Measurements from ENCODE around the gene NEK4.
"Not testable (repeated sequence)": the region's sequence is repeated elsewhere in the genome, so short reads cannot be mapped to it uniquely, and the experiment has no call there.

NEK4 gene

DNA sequence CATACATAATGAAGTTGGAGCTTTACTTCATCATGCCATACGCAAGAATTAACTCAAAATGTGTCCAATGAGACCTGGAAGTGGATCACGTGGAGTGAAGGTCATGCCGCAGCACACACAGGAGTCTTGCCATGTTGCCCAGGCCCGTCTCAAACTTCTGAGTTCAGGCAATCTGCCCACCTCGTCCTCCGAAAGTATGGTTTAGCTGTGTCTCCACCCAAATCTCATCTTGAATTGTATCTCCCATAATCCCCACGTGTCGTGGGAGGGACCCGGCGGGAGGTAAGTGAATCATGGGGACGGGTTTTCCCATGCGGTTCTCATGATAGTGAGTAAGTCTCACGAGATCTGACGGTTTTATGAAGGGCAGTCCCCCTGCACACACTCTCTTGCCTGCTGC, 39.1 kb downstream of the NEK4 start:
- no peak for DNase-seq (ENCODE audit: low read depth)

DNA sequence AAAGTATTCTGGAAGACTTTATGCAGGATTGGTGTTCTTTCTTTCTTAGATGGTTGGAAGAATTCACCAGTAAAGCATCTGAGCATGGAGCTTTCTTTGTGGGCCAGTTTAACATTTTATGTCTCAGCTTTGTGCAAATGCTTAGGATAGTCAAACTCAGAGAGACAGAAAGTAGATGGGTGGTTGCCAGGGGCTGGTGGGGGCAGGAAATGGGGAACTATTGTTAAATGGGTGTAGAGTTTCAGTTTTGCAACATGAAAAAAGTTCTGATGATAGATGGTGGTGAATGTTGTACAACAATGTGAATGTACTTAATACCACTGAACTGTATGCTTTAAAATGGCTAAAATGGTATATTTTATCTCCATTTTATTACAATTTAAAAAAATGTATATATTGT, 40.1 kb downstream of the NEK4 start:
- no peak for DNase-seq (ENCODE audit: low read depth)

DNA sequence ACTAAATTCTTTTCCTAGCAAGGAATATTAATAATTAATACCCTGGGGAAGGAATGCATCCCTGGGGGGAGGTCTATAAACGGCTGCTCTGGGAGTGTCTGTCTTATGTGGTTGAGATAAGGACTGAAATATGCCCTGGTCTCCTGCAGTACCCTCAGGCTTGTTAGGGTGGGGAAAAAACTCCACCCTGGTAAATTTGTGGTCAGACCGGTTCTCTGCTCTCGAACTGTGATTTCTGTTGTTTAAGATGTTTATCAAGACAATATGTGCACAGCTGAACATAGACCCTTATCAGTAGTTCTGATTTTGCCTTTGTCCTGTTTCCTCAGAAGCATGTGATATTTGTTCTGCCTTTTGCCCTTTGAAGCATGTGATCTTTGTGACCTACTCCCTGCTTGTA, 42.0 kb downstream of the NEK4 start:
- not testable (repeated sequence) for DNase-seq (ENCODE audit: low read depth)

DNA sequence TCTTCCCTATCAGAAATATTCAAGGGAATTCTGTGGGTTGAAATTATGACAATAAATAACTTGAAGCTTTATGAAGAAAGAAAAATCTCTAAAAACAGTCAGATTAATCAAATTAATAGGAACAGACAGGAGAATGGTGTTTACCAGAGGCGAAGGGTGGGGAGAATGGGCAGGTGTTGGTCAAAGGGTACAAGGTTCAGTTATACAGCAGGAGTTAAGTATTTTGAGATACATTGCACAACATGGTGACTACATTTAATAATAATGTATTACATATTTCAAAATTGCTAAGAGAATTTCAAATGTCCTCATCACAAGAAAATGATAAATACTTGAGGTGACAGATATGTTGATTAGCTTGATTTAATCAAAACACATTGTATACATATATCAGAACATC, 46.2 kb downstream of the NEK4 start:
- DNase-seq (ENCODE audit: low read depth), result no peak

DNA sequence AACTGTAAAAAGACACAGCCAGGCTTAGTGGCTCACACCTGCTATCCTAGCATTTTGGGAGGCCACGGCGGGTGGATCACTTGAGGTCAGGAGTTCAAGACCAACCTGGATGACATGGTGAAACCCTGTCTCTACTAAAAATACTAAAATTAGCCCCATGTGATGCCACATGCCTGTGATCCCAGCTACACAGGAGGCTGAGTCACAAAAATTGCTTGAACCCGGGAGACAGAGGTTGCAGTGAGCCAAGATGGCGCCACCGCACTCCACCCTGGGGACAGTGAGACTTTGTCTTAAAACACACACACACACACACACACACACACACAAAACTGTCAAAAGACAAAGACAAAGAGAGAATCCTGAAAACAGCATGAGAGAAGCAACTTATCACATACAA, 46.8 kb downstream of the NEK4 start:
- DNase-seq (ENCODE audit: low read depth), result no peak

DNA sequence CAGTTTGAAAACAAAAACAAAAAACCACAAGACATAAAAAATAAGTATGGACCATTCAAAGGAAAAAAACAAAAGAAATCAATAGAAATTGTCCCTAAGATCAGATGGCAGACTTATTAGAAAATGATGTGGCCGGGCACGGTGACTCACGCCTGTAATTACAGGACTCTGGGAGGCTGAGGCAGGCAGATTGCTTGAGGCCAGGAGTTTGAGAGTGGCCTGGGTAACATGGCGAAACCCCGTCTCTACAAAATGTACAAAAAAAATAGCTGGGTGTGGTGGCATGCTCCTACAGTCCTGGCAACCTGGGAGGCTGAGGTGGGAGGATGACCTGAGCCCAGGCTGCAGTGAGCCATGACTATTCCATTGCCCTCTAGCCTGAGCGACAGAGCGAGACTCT, 48.2 kb downstream of the NEK4 start:
- DNase-seq (ENCODE audit: low read depth), result no peak

DNA sequence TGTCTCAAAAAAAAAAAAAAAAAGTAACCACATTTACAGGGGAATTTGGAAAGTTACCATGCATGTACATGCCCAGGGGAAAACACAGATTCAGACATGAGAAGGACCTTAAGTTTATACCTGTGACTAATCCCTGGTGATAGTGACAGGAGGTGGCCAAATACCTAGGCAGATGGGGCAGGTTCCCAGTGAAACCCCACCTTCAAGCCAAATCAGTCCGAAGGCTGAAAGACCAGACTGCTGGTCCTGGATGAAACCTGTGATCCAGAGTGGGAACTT, 49.1 kb downstream of the NEK4 start:
- DNase-seq (ENCODE audit: low read depth), result no peak

DNA sequence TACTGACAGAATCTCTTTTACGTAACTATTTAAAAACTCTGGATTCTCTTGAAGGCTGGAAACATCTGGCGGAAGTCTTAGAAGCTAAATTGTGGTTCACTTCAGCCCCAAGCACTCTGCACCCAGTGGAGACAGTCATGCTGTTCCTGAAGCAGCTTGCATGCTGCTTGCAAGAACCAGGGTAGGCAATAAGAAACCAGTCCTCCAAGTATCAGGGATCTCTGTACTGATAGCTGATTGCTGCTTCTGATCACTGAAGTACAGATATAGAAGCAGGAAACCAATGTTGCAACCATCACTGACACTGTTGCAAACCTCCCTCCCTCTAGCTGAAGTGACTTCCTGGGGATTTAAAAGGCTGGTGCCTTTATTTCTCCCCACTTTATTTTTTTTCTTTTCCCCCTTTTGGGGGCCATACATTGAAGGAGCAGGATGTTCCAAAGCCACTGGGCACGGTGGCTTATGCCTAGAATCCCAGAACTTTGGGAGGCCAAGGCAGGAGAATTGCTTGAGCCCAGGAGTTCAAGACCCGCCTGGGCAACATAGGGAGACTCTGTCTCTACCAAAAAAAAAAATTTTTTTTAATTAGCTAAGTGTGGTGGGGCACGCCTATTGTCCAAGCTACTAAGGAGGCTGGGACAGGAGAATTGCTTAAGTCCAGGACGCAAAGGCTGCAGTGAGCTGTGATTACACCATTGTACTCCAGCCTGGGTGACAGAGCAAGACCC, 49.6 kb downstream of the NEK4 start:
- DNase-seq (ENCODE audit: low read depth), result no peak

DNA sequence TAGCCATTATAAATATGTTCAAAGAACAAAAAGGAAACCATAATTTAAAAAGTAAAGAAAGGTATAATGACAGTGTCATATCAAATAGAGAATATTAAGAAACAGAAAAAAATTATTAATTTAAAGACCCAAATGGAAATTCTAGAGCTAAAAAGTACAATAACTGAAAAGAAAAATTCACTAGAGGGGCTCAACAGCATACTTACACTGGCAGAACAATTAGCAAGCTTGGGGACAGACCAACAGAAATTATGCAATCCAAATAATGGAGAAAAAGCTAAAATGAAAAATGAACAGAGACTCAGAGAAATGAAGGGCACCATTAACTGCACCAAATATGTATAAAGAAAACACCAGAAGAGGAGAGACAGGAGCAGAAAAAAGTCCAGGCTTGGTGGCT, 51.1 kb downstream of the NEK4 start:
- DNase-seq (ENCODE audit: low read depth), result no peak

DNA sequence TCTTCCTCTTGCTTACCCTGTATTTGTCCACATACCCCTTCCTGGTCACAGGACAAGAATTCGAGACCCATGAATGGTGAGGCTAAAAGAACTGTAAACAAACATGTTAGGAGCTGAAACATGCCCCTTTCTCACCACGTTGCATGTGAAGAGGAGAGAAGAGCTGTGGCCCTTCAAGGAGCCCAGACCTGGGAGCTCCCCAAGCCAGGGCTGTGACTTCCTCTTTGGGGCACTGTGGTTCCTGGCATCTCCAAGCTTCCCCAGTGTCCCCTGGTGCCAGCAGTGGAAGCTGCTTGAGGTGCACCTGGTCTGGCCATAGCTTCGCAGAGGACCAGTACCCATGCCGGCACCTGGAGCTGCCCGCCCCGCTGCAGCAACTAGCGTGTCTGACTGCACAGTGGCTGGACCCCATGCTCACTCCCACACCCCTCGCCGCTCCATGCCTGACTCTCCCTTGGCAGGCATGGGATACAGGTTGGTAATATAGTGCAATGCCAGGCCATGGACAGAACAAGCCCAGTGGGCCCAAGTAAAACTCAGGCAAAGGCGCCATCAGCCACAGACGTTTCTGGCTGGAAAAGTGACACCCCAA, 54.9 kb downstream of the NEK4 start:
- no peak for DNase-seq (ENCODE audit: low read depth)

DNA sequence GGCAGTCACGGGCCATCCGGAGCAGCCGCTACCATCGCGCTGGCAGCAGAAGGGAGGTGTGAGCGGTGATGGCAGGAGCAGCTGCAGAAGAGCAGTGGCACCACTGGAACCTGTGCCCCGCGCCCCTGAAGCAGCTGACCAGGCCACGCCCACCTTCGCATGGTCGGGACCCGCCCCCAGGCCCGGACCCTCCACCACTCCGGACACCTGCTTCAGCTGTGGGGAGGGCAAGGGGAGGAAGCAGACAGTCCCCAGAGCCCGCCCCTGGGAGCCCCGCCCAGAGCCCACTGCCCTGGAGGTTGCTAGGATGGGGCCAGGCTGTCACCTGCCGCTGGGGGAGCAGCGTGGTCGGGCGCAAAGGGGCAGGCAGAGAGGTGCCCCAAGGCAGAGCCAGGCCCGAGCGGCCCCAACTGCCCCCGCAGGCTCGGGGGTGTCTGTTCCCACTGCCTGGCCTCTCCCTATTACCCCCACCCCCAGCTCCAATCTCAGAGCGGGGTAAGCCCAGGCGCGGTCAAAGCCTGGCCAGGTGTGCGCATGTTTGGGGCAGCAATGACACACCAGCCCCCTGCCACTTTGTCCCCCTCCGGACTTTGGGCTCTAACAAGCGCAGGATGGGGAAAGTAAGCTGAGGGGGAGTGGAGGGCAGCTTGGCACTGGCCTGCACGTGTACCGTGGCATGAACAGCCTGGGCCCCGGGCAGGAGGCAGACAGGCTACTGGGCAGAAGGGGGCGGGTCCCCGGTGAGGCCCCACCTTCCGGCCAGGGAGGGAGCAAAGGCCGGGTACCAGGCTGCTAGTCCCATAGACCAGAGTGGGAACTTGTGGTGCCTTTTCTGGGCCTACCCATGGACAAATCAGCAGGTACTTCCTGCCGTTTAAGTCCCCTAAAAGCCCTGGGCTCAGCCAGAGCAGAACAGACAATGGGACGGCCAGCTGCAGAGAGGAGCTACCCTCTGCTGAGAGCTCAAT, 56.1 kb downstream of the NEK4 start:
- DNase-seq (ENCODE audit: low read depth), result no peak

DNA sequence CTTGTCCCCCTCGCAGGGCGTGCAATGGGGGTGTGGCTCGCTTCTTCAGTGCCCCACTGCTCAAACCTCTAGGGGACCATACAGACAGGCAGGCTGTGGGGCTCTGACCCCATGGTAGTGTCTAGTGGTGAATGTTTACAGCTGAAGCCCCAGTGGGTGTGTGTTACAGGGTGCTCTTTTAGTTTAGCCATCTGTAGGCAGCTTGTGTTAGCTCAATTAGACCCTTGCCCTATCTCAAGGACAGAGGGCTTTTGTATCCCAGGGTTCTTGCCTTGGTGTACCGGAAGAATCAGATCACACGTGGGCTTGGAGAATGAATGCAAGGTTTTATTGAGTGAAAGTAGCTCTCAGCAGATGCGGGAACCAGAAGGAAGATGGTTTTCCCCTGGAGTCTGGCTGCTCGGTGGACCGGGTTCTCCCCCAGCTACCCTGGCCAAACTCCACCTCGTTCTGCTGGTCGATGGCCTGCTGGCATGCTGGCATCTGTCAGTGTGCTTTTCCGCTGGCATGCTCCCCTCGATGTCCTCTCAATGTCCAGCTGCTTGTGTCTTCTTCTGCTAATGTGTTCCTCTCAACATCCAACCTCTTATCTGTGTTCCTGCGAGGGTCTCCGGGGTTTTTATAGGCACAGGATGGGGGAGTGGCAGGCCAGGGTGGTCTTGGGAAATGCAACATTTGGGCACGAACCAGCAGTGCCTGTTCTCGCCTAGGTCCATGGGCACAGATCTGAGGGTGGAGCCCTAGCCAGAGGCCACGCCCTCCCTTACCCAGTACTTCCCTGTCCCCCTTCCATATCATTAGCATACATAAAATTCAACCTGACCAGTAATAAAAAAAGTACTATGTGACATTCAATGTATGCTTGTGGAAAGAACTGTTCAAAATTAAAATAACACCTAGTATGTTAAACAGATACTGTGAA, 58.2 kb downstream of the NEK4 start:
- no peak for DNase-seq (ENCODE audit: low read depth)

DNA sequence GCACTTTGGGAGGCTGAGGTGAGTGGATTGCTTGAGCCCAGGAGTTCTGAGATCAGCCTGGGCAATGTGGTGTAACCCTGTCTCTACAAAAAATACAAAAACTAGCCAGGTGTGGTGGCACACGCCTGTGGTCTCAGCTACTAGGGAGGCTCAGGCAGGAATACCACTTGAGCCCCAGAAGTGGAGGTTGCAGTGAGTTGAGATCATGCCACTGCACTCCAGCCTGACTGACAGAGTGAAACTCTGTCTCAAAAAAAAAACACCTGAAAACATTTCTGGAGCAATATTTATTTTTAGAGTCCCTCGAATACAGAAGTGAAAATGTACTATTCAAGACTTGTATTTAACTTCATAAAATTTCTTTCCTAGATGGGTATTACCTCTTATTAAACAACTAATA, 60.2 kb downstream of the NEK4 start:
- DNase-seq (ENCODE audit: low read depth), result no peak

DNA sequence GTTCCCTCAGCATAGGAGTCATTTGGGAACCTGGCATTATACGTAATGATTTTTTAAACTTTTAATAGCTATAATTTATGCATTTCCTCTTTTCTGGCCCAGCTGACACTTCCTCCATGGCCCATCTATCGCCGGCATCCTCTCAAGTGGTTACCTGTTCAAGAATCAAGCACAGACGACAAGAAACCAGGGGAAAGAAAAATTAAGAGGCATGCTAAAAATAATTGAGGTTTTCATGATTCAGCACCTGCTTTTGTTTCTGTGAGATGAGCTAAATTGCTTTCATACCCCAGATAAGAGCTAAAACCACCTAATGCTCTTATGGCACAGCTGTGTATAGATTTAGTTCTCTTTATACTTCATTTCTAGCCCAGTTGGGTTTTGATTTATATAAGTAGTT, 63.2 kb downstream of the NEK4 start:
- no peak for DNase-seq (ENCODE audit: low read depth)

DNA sequence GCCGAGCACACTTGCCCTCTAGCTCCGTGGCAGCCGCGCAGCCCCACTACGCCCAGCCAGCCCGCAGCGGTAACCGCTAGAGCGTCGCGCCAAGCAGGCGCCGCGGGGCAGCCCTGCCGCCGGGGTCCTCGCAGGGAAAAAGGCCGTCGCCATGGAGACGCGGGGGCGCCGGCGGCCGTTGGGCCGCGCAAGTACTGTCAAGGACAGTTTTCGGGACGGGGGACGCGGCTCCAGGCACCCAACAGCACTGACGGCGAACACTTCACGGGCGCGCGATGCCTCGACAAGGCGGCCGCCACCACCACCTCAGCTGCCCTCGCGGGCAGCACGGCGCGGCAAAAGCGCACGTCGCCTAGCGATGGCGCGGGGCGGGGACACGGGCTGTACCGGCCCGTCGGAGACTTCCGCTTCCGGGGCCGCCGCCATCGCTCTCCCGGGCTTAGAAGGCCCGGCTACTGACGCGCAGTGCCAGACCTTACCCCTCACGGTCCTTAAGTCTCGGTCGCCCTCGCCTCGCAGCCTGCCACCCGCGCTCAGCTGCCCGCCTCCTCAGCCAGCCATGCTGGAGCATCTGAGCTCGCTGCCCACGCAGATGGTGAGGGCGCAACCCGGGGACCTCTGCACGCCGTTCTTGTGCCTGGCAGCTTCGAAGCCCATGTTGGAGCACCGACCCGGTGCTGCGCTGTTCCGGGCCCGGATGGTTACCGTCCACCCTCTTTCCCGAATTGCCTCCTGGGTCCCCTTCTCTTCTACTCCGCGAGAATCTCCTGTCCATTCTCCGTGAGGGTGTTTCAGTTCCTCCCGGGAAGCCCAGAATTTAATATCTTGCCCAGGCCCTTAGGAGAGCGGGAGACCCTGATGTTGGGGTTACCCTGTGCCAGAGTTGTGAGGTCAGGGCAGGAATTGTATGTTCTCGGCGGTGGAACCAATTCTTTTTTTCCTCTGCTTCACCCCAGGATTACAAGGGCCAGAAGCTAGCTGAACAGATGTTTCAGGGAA, 64.8 kb downstream of the NEK4 start, which contains the start of the genes GLT8D1 and SPCS1:
TSS of gene GLT8D1 (minus strand) at position 104 of the 999 bp plus-strand sequence. CDS start 5,331 bp downstream, outside the sequence.
TSS of gene SPCS1 (plus strand) at position 419 of the 999 bp plus-strand sequence. CDS start at position 560, 141 bp downstream.
- DNase-seq (ENCODE audit: low read depth), result peak; percentile 77

DNA sequence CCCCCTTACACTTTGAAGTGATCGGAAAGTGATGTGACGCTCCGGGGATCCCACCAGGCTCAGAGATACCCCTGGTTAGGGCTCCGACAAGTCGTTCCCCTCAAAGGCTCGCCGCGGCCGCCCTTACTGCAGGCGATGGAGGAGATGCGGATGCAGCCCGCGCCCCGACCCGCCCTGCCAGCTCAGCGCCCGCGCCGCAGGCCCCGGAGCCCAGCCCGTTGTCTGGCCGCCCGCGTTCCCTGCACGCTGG, 65.4 kb downstream of the NEK4 start:
- DNase-seq (ENCODE audit: low read depth), result no peak

DNA sequence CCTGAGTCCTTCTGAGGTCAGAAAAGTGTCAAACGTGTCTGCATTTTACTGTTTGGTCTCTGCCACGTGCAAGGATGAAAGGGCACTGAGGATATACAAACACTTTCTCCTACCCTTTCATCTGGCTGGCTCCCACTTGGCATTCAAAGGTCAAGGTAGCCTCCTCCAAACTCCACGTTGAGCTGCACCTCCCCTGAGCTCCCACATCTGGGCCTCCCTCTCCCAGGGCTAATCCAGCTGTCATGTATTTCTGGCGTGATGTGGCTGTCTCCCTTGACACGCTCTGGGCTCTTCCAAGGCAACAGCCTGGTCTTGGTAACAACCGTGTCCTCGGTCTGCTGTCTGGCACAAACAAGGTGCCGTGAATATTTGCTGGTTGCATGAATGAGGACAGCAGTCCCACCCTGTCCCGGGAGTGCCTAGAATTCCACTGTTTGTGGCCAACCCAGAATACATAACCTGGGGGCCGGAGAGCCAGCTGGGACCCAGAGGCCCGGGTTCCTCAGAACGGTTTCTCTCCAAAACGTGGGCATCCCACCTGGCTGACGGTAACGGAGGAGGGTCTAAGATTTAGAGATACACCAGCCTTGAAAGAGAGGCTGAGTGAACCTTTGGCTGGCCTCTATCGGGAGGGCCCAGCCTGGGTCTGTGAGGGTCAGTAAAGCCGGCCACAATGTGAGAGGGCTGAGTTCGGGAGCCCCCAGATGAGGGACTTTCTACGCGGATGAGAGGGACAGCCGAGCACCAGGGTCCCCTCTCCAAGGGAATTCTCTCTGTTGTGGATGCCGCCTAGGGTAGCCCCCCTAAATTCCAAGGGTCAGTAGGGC, 65.9 kb downstream of the NEK4 start:
- no peak for DNase-seq (ENCODE audit: low read depth)

DNA sequence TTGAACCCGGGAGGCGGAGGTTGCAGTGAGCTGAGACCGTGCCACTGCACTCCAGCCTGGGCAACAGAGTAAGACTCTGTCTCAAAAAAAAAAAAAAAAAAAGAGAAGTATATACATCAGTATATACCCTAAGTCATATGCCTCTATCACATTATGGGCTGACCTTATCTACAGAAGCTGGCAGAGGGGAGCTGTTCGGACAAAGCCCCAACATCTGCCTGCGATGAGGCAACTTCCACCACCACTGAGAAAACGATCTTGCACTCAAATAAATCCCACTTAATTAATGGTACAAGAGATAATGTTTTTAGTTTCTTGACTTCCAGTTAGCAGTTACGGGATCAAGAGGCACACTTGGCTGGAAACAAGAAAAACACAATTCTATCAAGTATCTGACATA, 67.4 kb downstream of the NEK4 start:
- no peak for DNase-seq (ENCODE audit: low read depth)

DNA sequence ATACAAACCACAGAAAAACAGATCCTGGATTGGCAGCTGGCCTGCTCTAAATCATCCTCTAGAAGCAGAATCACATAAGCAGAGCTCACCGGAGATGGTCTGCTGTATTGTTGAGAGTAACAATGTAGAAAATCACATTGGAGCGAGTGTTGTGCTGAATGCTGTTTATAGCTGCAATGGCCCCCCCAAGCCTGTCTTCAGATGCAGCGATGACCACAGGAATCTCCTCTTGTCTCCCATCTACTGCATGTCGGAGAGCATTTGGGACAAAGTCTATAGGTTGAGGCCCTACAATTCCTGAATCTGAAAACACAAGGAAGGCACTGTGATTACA, 73.1 kb downstream of the NEK4 start:
- no peak for DNase-seq (ENCODE audit: low read depth)

Data from stimulated activated CD8-positive, alpha-beta memory T cell treated with anti-CD3 and anti-CD28 coated beads, Interleukin-15, amount 100 ng/mL, for 24 hours (primary cell).